Stimulated activated CD4-positive, alpha-beta T cell treated with anti-CD3 and anti-CD28 coated beads, Interleukin-12 subunit alpha, Interleukin-12 subunit beta, amount 100 ng/mL, for 24 hours (primary cell): ENCODE results near the gene CD96.

Experiments
- DNase-seq, 2 experiments: peaks; one replicate each; pipeline ENCODE4 v3.0.0-alpha.2; 2020; ENCODE audit warnings: low read depth in 2 of 2

Gene CD96

GRCh38 chr3:111594205-111594604 is 52.2 kb downstream of the CD96 start:
- DNase-seq = no peak

GRCh38 chr3:111594781-111595180 is 52.8 kb downstream of the CD96 start:
- no peak for DNase-seq

- no peak for DNase-seq
Observed at GRCh38 chr3:111595232-111595631, 53.2 kb downstream of the CD96 start, which contains the start of gene ZBED2. ZBED2 (minus strand) TSS chr3:111595346; CDS start chr3:111594201, 1,145 bp downstream.

- DNase-seq = no peak
Observed at GRCh38 chr3:111596328-111596727, 54.3 kb downstream of the CD96 start.

GRCh38 chr3:111598139-111598538 is 56.1 kb downstream of the CD96 start:
- DNase-seq = no peak

GRCh38 chr3:111598552-111598951 is 56.6 kb downstream of the CD96 start:
- DNase-seq = no peak

GRCh38 chr3:111601810-111602209 is 59.8 kb downstream of the CD96 start:
- DNase-seq = no peak

- no peak for DNase-seq
Observed at GRCh38 chr3:111603679-111604078, 61.7 kb downstream of the CD96 start.

GRCh38 chr3:111604119-111604518 is 62.1 kb downstream of the CD96 start:
- DNase-seq = no peak

GRCh38 chr3:111605018-111605417 is 63.0 kb downstream of the CD96 start:
- DNase-seq = no peak

- no peak for DNase-seq
Observed at GRCh38 chr3:111605493-111605892, 63.5 kb downstream of the CD96 start.

- DNase-seq = no peak
Observed at GRCh38 chr3:111607240-111607920, 65.4 kb downstream of the CD96 start.

GRCh38 chr3:111608383-111608782 is 66.4 kb downstream of the CD96 start:
- no peak for DNase-seq

GRCh38 chr3:111609700-111610099 is 67.7 kb downstream of the CD96 start:
- no peak for DNase-seq

GRCh38 chr3:111610189-111610588 is 68.2 kb downstream of the CD96 start:
- no peak for DNase-seq

GRCh38 chr3:111610612-111611054 is 68.6 kb downstream of the CD96 start:
- no peak for DNase-seq

- no peak for DNase-seq
Observed at GRCh38 chr3:111613294-111613693, 71.3 kb downstream of the CD96 start.

GRCh38 chr3:111615880-111616279 is 73.9 kb downstream of the CD96 start:
- no peak for DNase-seq

- DNase-seq = peak in 1 of 2 experiments; percentile 53
Observed at GRCh38 chr3:111616417-111617105, 74.6 kb downstream of the CD96 start.

GRCh38 chr3:111617406-111617805 is 75.4 kb downstream of the CD96 start:
- no peak for DNase-seq

GRCh38 chr3:111617912-111618601 is 76.1 kb downstream of the CD96 start:
- no peak for DNase-seq

- no peak for DNase-seq
Observed at GRCh38 chr3:111618945-111619344, 76.9 kb downstream of the CD96 start.

GRCh38 chr3:111619833-111620232 is 77.8 kb downstream of the CD96 start:
- DNase-seq = no peak
